K562 (cell line): ENCODE data around the gene ABHD5. TPM values are rescaled to one million over a fixed set of nuclear protein-coding genes. Genes with fewer than 3 reads are reported as not detected.

Experiments used
- ATAC-seq: fragments of 200-7000 bp; cut with Tn5 transposase; 3 replicates; pipeline ENCODE4 v1.9.1; 2020; ENCODE audit warnings: moderate library complexity
- BruUV-seq: library from RNA; stranded (reverse); fragments of 400-500 nt; replicated peaks from 2 replicates; lab custom pipeline; 2021; lab: Mats Ljungman, UMichigan
- CTCF ChIA-PET: fragments of 300-600 bp; formaldehyde crosslinking; extraction: SDS; loops from one replicate; lab custom pipeline; 2021; ENCODE audit warnings: low intra/inter-chr PET ratio; lab: Yijun Ruan, JAX
- POLR2A ChIA-PET: fragments of 300-600, 350-650 bp; sonication (Branson Sonifier 250); formaldehyde crosslinking; extraction: SDS; loops from one replicate; lab custom pipeline; 2021; ENCODE audit warnings: antibody characterized with exemption, inconsistent platforms; lab: Yijun Ruan, JAX
- DNase-seq, 4 experiments: peaks; one replicate each; pipeline versions ENCODE4 v3.0.0 to v3.0.0-alpha.2; 2011 to 2018; ENCODE audit warnings: low spot score in 3 of 4, mixed read lengths in 3 of 4; ENCODE audit errors: extremely low read depth in 1 of 4
- FAIRE-seq: peaks from 2 replicates; lab custom pipeline; 2011; peaks lifted over from hg19 to GRCh38; lab: Jason Lieb, UNC
- H2AFZ ChIP-seq: 2 replicates; pipeline ENCODE4 v1.6.0; 2011; ENCODE audit warnings: low read depth, low read length, control low read depth, inconsistent platforms
- H3K27ac ChIP-seq: fragments of 200-600 bp; 3 replicates; pipeline ENCODE4 v1.8.0; 2011; ENCODE audit warnings: low read depth, mild to moderate bottlenecking, control low read depth, inconsistent platforms, low read length, moderate library complexity, mixed read lengths; ENCODE audit errors: extremely low read depth
- H3K27me3 ChIP-seq, 2 experiments: fragments of 300-600 bp in 1 of 2; 2 replicates in 1 of 2; 3 replicates in 1 of 2; pipeline versions ENCODE4 v1.6.0 to v1.8.0; 2011; ENCODE audit warnings: inconsistent platforms in 2 of 2, low read length in 2 of 2, mild to moderate bottlenecking in 1 of 2, mixed read lengths in 1 of 2, moderate library complexity in 1 of 2; ENCODE audit not compliant: control insufficient read depth in 2 of 2, insufficient read depth in 2 of 2
- H3K36me3 ChIP-seq: fragments of 300-600 bp; 3 replicates; pipeline ENCODE4 v1.8.0; 2011; ENCODE audit warnings: mild to moderate bottlenecking, low read length, inconsistent platforms; ENCODE audit not compliant: control insufficient read depth, insufficient read depth
- H3K4me1 ChIP-seq, 2 experiments: fragments of 200-600 bp in 1 of 2; replicated peaks in 1 of 2; 2 replicates in 1 of 2; 3 replicates in 1 of 2; pipeline versions ENCODE4 v1.5.1 to v1.8.0; 2011; ENCODE audit warnings: inconsistent platforms in 2 of 2, low read length in 2 of 2, mild to moderate bottlenecking in 1 of 2, mixed read lengths in 1 of 2, moderate library complexity in 1 of 2; ENCODE audit not compliant: control insufficient read depth in 2 of 2, insufficient read depth in 2 of 2
- H3K4me2 ChIP-seq: 2 replicates; pipeline ENCODE4 v1.6.1; 2011; ENCODE audit warnings: low read length, control low read depth, inconsistent platforms, mixed read lengths; ENCODE audit not compliant: insufficient read depth
- H3K4me3 ChIP-seq: fragments of 200-600 bp; sonication (generic), shearing (Covaris generic); 2 replicates; pipeline ENCODE4 v1.5.1; 2016; ENCODE audit warnings: control low read depth, inconsistent platforms
- H3K79me2 ChIP-seq: fragments of 200-600 bp; 3 replicates; pipeline ENCODE4 v1.8.0; 2011; ENCODE audit warnings: low read length, inconsistent platforms; ENCODE audit not compliant: control insufficient read depth, insufficient read depth
- H3K9ac ChIP-seq, 2 experiments: 2 replicates each; pipeline versions ENCODE4 v1.6.0 to v1.6.1; 2011; ENCODE audit warnings: low read depth in 2 of 2, low read length in 2 of 2, control low read depth in 1 of 2, inconsistent platforms in 1 of 2, mild to moderate bottlenecking in 1 of 2, mixed read lengths in 1 of 2; ENCODE audit not compliant: insufficient read depth in 1 of 2
- H3K9me1 ChIP-seq: one replicate; pipeline ENCODE4 v1.6.0; 2011; ENCODE audit warnings: inconsistent platforms, mild to moderate bottlenecking, low read length, moderate library complexity; ENCODE audit not compliant: control insufficient read depth, insufficient read depth
- H3K9me3 ChIP-seq: replicated peaks from 2 replicates; pipeline ENCODE4 v1.5.1; 2011; ENCODE audit warnings: low read depth, low read length, inconsistent platforms; ENCODE audit not compliant: control insufficient read depth, insufficient read depth
- H4K20me1 ChIP-seq: replicated peaks from 2 replicates; pipeline ENCODE4 v1.6.1; 2011; ENCODE audit warnings: low read length, inconsistent platforms, mixed read lengths; ENCODE audit not compliant: control insufficient read depth, insufficient read depth
- CEBPG ChIP-seq, 3 experiments: fragments of 200-800 bp in 1 of 3; sonication (Bioruptor generic) in 1 of 3; sonication (generic) in 1 of 3; formaldehyde crosslinking in 1 of 3; IDR thresholded peaks in 2 of 3; conservative IDR thresholded peaks in 1 of 3; 2 replicates each; pipeline versions ENCODE4 v1.6.1 to v1.8.0; 2016 to 2022; ENCODE audit warnings: missing compliant biosample characterization in 2 of 3, missing genetic modification characterization in 2 of 3, mild to moderate bottlenecking in 1 of 3, missing genetic modification reagents in 1 of 3
- CREBBP ChIP-seq: IDR thresholded peaks from one replicate; pipeline ENCODE4 v1.6.1; 2012; ENCODE audit warnings: low read depth, mild to moderate bottlenecking, control low read depth, inconsistent platforms, low read length
- DPF2 ChIP-seq: fragments of 450-650 bp; IDR thresholded peaks from 2 replicates; pipeline ENCODE4 v1.6.1; 2016
- MAFG ChIP-seq: fragments of 450-650 bp; conservative IDR thresholded peaks from 2 replicates; pipeline ENCODE4 v1.6.1; 2016; ENCODE audit warnings: missing genetic modification characterization, missing compliant biosample characterization
- MTA3 ChIP-seq: fragments of 450-650 bp; formaldehyde crosslinking; IDR thresholded peaks from 2 replicates; pipeline ENCODE4 v1.6.1; 2017; ENCODE audit warnings: mild to moderate bottlenecking, borderline replicate concordance
- MYC ChIP-seq, 2 experiments: fragments of 250-450 bp in 1 of 2; sonication (Bioruptor Pico) in 1 of 2; IDR thresholded peaks; 2 replicates each; pipeline versions ENCODE4 v1.5.1 to v1.6.1; 2012 to 2021; ENCODE audit warnings: low read depth in 2 of 2, borderline replicate concordance in 1 of 2, improper control_type of control experiment in 1 of 2, low read length in 1 of 2, mild to moderate bottlenecking in 1 of 2, moderate library complexity in 1 of 2
- NFIC ChIP-seq: fragments of 450-650 bp; IDR thresholded peaks from 2 replicates; pipeline ENCODE4 v1.6.1; 2017; ENCODE audit warnings: mild to moderate bottlenecking, inconsistent platforms
- NFXL1 ChIP-seq: fragments of 450-650 bp; formaldehyde crosslinking; IDR thresholded peaks from 2 replicates; pipeline ENCODE4 v1.4.0; 2021; ENCODE audit warnings: mild to moderate bottlenecking
- NR2C1 ChIP-seq, 2 experiments: fragments of 450-650 bp; IDR thresholded peaks; 2 replicates each; pipeline ENCODE4 v1.6.1; 2017; ENCODE audit warnings: mild to moderate bottlenecking in 2 of 2, antibody characterized with exemption in 1 of 2, inconsistent platforms in 1 of 2, missing compliant biosample characterization in 1 of 2, missing genetic modification characterization in 1 of 2
- NR2C2 ChIP-seq, 2 experiments: fragments of 200-800 bp in 1 of 2; sonication (Bioruptor generic) in 1 of 2; sonication (generic) in 1 of 2; formaldehyde crosslinking in 1 of 2; IDR thresholded peaks; 2 replicates each; pipeline versions ENCODE4 v1.6.1 to v1.8.0; 2016 to 2022; ENCODE audit warnings: mild to moderate bottlenecking in 1 of 2, missing compliant biosample characterization in 1 of 2, missing genetic modification characterization in 1 of 2, missing genetic modification reagents in 1 of 2
- SMAD1 ChIP-seq: fragments of 150-350 bp; IDR thresholded peaks from 2 replicates; pipeline ENCODE4 v1.6.1; 2014; ENCODE audit warnings: low read length, low read depth; ENCODE audit not compliant: partially characterized antibody
- TBP ChIP-seq: optimal IDR thresholded peaks from 2 replicates; pipeline ENCODE3; 2011; ENCODE audit warnings: low read depth, low read length, improper control_type of control experiment
- TOE1 ChIP-seq, 2 experiments: fragments of 450-650 bp in 1 of 2; sonication (generic) in 1 of 2; formaldehyde crosslinking in 1 of 2; IDR thresholded peaks; 2 replicates each; pipeline versions ENCODE4 v1.7.1 to v1.8.0; 2016 to 2022; ENCODE audit warnings: borderline replicate concordance in 2 of 2, mild to moderate bottlenecking in 2 of 2, antibody characterized with exemption in 1 of 2, inconsistent platforms in 1 of 2, low read depth in 1 of 2, missing genetic modification reagents in 1 of 2, moderate library complexity in 1 of 2
- TRIM24 ChIP-seq, 2 experiments: fragments of 450-650 bp; IDR thresholded peaks; 2 replicates each; pipeline ENCODE4 v1.6.1; 2016
- TSC22D4 ChIP-seq: fragments of 450-650 bp; IDR thresholded peaks from 2 replicates; pipeline ENCODE4 v1.6.1; 2016; ENCODE audit warnings: missing genetic modification characterization, missing biosample characterization, control low read depth
- ZNF282 ChIP-seq: sonication (generic); formaldehyde crosslinking; IDR thresholded peaks from 2 replicates; pipeline ENCODE4 v1.8.1; 2023; ENCODE audit warnings: missing genetic modification reagents
- WGBS: fragments of 100-300 bp; shearing (Covaris generic); methylation state at CpG from one replicate; pipeline ENCODE4 v1.1.6; 2016; ENCODE audit warnings: low coverage, mixed read lengths; ENCODE audit not compliant: insufficient coverage; ENCODE audit errors: missing lambda C conversion rate; 5-methylcytosine and 5-hydroxymethylcytosine counted together
- in situ Hi-C: fragments of 300-500 bp; cut with MboI; formaldehyde crosslinking; loops from 4 replicates; pipeline ENCODE4 v1.15.0; 2018; ENCODE audit warnings: inconsistent platforms, mixed read lengths
- intact Hi-C: fragments of 100-400 bp; cut with micrococcal nuclease; formaldehyde crosslinking; loops from 2 replicates; pipeline ENCODE4 v1.14.2; 2022
- polyA plus RNA-seq, 8 experiments: library from polyadenylated mRNA; depleted of rRNA in 4 of 8; stranded (reverse) in 5 of 8; unstranded in 3 of 8; fragments of >200 nt; fragmentation: Nextera tagmentation in 2 of 8; fragmentation: Illumina TruSeq in 1 of 8; extraction: Ambion mirVana in 2 of 8; extraction: Trizol in 1 of 8; gene quantifications; 2 replicates each; pipeline versions ENCODE4 v1.2.1 to v1.2.3, GENCODE V29; 2011 to 2014; ENCODE audit warnings: inconsistent platforms in 1 of 8, missing spikeins in 1 of 8
- total RNA-seq, 7 experiments: library from RNA; depleted of rRNA in 6 of 7; stranded (reverse); fragments of >200 nt in 6 of 7; fragmentation: Illumina TruSeq in 2 of 7; extraction: Trizol in 2 of 7; gene quantifications; 2 replicates each; pipeline versions ENCODE4 v1.2.1 to v1.2.3, GENCODE V29; 2011 to 2021; ENCODE audit warnings: low replicate concordance in 1 of 7
- TF ChIP-seq, protein P1 (sequence below): IDR thresholded peaks from 3 replicates; pipeline ENCODE4 v1.6.1; 2011; ENCODE audit warnings: borderline replicate concordance, mild to moderate bottlenecking, moderate library complexity; ENCODE audit not compliant: insufficient read length; ENCODE audit errors: extremely low read depth

ABHD5 gene
- total and polyA plus RNA-seq, 9 of the 15 experiments (the other 6 are each of a cell fraction or from before 2014, with no cell fraction given): 27.8 to 61.7 (median 39.9) TPM

- in situ Hi-C loops (no loop called here), intact Hi-C loops (loop anchor here (2.0 to 5.0 kb wide), 2 partner anchors 67 to 125 kb away; partner anchors contain the start of gene ABHD5)
- Histone ChIP-seq H3K9me1 (no peaks in the 10 kb centered on the region), H3K36me3 (no peaks in the 10 kb centered on the region), H3K4me2 (no peak overlapping the region), H3K79me2 (no peaks in the 10 kb centered on the region), H3K4me3 (no peak overlapping the region), H2AFZ (no peak overlapping the region), H3K4me1 (peaks cover 0 to 8% of the 10 kb centered on the region in 2 experiments; a peak in 3 of 5 replicates), H3K9me3 (no peaks in the 10 kb centered on the region), H3K9ac (no peak overlapping the region), H4K20me1 (0 out of 2 replicates have a peak, but pooled peaks cover 3% of the 10 kb centered on the region), H3K27ac (no peak overlapping the region), H3K27me3 (no peaks in the 10 kb centered on the region; a peak in 1 of 5 replicates)
- 29% methylated on average over 2 of the region's 2 CpGs for WGBS
- DNase-seq: peak in 1 of 4 experiments; percentile 32
- FAIRE-seq: peak; percentile 59
- POLR2A ChIA-PET: interaction anchor here (0.6 to 4.5 kb wide), 4 partner anchors 8 to 441 kb away, joined by 3 to 13 read pairs (median 6); no protein-coding TSS in a partner anchor
- ATAC-seq: peak; percentile 67
- CTCF ChIA-PET: no interaction called here
- no TSS peak for BruUV-seq
- no peak for TF ChIP-seq TOE1 (IDR thresholded peaks at IDR 0.05; ENCODE audit: borderline replicate concordance)
- no peak for TF ChIP-seq TOE1 (CRISPR knock-in tag; IDR thresholded peaks at IDR 0.05; ENCODE audit: borderline replicate concordance, low read depth)
- no peak for TF ChIP-seq TBP
- TF ChIP-seq NFXL1 (CRISPR knock-in tag): no peak
- no peak for TF ChIP-seq MTA3
- no peak for TF ChIP-seq ZNF282
- peak; percentile 93 for TF ChIP-seq NR2C2 (CRISPR knock-in tag; IDR thresholded peaks at IDR 0.05)
- peak; percentile 89 for TF ChIP-seq NR2C2 (tag; IDR thresholded peaks at IDR 0.05)
- TF ChIP-seq DPF2: peak; percentile 21; the same call in 1 of the 2 replicates
- TF ChIP-seq NFIC: no peak
- TF ChIP-seq MAFG (tag): no peak
- peak; percentile 91 for TF ChIP-seq CEBPG (CRISPR knock-in tag; IDR thresholded peaks at IDR 0.05)
- no peak; a peak in 1 of 4 replicates for TF ChIP-seq CEBPG (tag; conservative IDR thresholded peaks at IDR 0.05 in 1 of 2, IDR thresholded peaks at IDR 0.05 in 1 of 2)
- TF ChIP-seq TSC22D4 (tag): no peak
- no peak for TF ChIP-seq CREBBP
- TF ChIP-seq NR2C1 (IDR thresholded peaks at IDR 0.05): peak; percentile 93
- peak; percentile 96 for TF ChIP-seq NR2C1 (tag; IDR thresholded peaks at IDR 0.05)
- no peak for TF ChIP-seq MYC (IDR thresholded peaks at IDR 0.05; ENCODE audit: low read depth, low read length)
- no peak for TF ChIP-seq MYC (CRISPR knock-in tag; IDR thresholded peaks at IDR 0.05; ENCODE audit: borderline replicate concordance, low read depth)
- no peak for TF ChIP-seq SMAD1
- TF ChIP-seq TRIM24 (IDR thresholded peaks at IDR 0.05): peak; percentile 49 to 56; a peak in 2 of 4 replicates
- TF ChIP-seq, protein P1, sequence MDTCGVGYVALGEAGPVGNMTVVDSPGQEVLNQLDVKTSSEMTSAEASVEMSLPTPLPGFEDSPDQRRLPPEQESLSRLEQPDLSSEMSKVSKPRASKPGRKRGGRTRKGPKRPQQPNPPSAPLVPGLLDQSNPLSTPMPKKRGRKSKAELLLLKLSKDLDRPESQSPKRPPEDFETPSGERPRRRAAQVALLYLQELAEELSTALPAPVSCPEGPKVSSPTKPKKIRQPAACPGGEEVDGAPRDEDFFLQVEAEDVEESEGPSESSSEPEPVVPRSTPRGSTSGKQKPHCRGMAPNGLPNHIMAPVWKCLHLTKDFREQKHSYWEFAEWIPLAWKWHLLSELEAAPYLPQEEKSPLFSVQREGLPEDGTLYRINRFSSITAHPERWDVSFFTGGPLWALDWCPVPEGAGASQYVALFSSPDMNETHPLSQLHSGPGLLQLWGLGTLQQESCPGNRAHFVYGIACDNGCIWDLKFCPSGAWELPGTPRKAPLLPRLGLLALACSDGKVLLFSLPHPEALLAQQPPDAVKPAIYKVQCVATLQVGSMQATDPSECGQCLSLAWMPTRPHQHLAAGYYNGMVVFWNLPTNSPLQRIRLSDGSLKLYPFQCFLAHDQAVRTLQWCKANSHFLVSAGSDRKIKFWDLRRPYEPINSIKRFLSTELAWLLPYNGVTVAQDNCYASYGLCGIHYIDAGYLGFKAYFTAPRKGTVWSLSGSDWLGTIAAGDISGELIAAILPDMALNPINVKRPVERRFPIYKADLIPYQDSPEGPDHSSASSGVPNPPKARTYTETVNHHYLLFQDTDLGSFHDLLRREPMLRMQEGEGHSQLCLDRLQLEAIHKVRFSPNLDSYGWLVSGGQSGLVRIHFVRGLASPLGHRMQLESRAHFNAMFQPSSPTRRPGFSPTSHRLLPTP: no peak
Observed at GRCh38 chr3:43757666-43758321, 67.1 kb downstream of the ABHD5 start.
